ENCODE results near the gene NADK2. TPM values are rescaled to one million over a fixed set of nuclear protein-coding genes. Genes with fewer than 3 reads are reported as not detected.

Gene NADK2
- total and polyA plus RNA-seq, 9 of the 15 experiments (the other 6 are each of a cell fraction or from before 2014, with no cell fraction given): 10.6 to 41.0 (median 24.0) TPM

GRCh38 chr5:36236801-36237200 is 4.9 kb downstream of the NADK2 start (continued):
- no peak for TF ChIP-seq ETV1 (tag; conservative IDR thresholded peaks at IDR 0.05; ENCODE audit: low read depth)
- no peak for TF ChIP-seq IFI16 (CRISPR knock-in tag; IDR thresholded peaks at IDR 0.05)
- no peak for TF ChIP-seq HDAC3 (IDR thresholded peaks at IDR 0.05; ENCODE audit: borderline replicate concordance, partially characterized antibody)
- no peak for TF ChIP-seq CHCHD3 (CRISPR knock-in tag; IDR thresholded peaks at IDR 0.05)

- H3K4me3 ChIP-seq: no peak overlapping the region
- H3K4me1 ChIP-seq (replicated peaks in 1 of 2; ENCODE audit: control insufficient read depth in 2 of 2, insufficient read depth in 2 of 2, low read length in 2 of 2): peaks cover 14 to 15% of the 10 kb centered on the region in 2 experiments
- H3K9ac ChIP-seq (ENCODE audit: insufficient read depth in 1 of 2, low read depth in 2 of 2, low read length in 2 of 2): no peak overlapping the region
- DNase-seq (ENCODE audit: extremely low read depth in 1 of 4, low spot score in 3 of 4): peak in 1 of 4 experiments; percentile 45
- H3K27me3 ChIP-seq (ENCODE audit: control insufficient read depth in 2 of 2, insufficient read depth in 2 of 2, low read length in 2 of 2): no peaks in the 10 kb centered on the region
- CTCF ChIA-PET (ENCODE audit: low intra/inter-chr PET ratio): no interaction called here
- BruUV-seq (replicated peaks): no TSS peak
- no peaks in the 10 kb centered on the region for H3K9me1 ChIP-seq (ENCODE audit: control insufficient read depth, insufficient read depth, low read length)
- no peak overlapping the region for H3K27ac ChIP-seq (ENCODE audit: extremely low read depth, low read depth, low read length)
- no peak overlapping the region for H3K4me2 ChIP-seq (ENCODE audit: insufficient read depth, low read length)
- POLR2A ChIA-PET: interaction anchor here (0.9 to 8.1 kb wide), 2 partner anchors 9 to 12 kb away, joined by 3 to 71 read pairs; partner anchors contain the start of gene NADK2
- H3K79me2 ChIP-seq (ENCODE audit: control insufficient read depth, insufficient read depth, low read length): peaks cover 53% of the 10 kb centered on the region
- peak; percentile 56 for ATAC-seq
- H2AFZ ChIP-seq (ENCODE audit: low read depth, low read length): no peak overlapping the region
- no peak for FAIRE-seq
- in situ Hi-C loops (cut with MboI): no loop called here
- H4K20me1 ChIP-seq (replicated peaks; ENCODE audit: control insufficient read depth, insufficient read depth, low read length): no peaks in the 10 kb centered on the region
- H3K9me3 ChIP-seq (replicated peaks; ENCODE audit: control insufficient read depth, insufficient read depth, low read depth, low read length): no peaks in the 10 kb centered on the region
- 3% methylated on average over 3 of the region's 3 CpGs for WGBS (ENCODE audit: insufficient coverage, low coverage, missing lambda C conversion rate)
- 0 out of 3 replicates have a peak, but pooled peaks cover 3% of the 10 kb centered on the region for H3K36me3 ChIP-seq (ENCODE audit: control insufficient read depth, insufficient read depth, low read length)
- intact Hi-C loops (cut with micrococcal nuclease): loop anchor here (10.0 kb wide), 1 partner anchor 642 kb away; the partner anchor contains the start of gene NIPBL
- no peak for TF ChIP-seq ZNF431 (CRISPR knock-in tag; IDR thresholded peaks at IDR 0.05)
- TF ChIP-seq SAFB (IDR thresholded peaks at IDR 0.05; ENCODE audit: borderline replicate concordance, low read depth, low read length): no peak
- no peak for TF ChIP-seq SNRNP70 (optimal IDR thresholded peaks at IDR 0.05; ENCODE audit: low read depth, low read length)
- TF ChIP-seq ZBTB43 (CRISPR knock-in tag; IDR thresholded peaks at IDR 0.05): no peak
- TF ChIP-seq TEAD1 (CRISPR knock-in tag; IDR thresholded peaks at IDR 0.05): 0 out of 4 replicates have a peak, but pooled peaks of 1 of the 2 experiments have one; percentile 7
- no peak for TF ChIP-seq KLF13 (tag; IDR thresholded peaks at IDR 0.05; ENCODE audit: borderline replicate concordance, low read depth)
- no peak for TF ChIP-seq TOE1 (IDR thresholded peaks at IDR 0.05; ENCODE audit: borderline replicate concordance)
- TF ChIP-seq TOE1 (CRISPR knock-in tag; IDR thresholded peaks at IDR 0.05; ENCODE audit: borderline replicate concordance, low read depth): no peak
- TF ChIP-seq FOXA3 (CRISPR knock-in tag; conservative IDR thresholded peaks at IDR 0.05 in 1 of 2, IDR thresholded peaks at IDR 0.05 in 1 of 2): no peak
- TF ChIP-seq EWSR1 (IDR thresholded peaks at IDR 0.05; ENCODE audit: borderline replicate concordance, low read depth, partially characterized antibody): no peak
- no peak for TF ChIP-seq U2AF1 (optimal IDR thresholded peaks at IDR 0.05; ENCODE audit: low read depth, low read length)
- TF ChIP-seq NR3C1 (CRISPR knock-in tag; IDR thresholded peaks at IDR 0.05): no peak
- peak; percentile 72 for TF ChIP-seq ARID1B (IDR thresholded peaks at IDR 0.05)
- no peak for TF ChIP-seq MCM2 (IDR thresholded peaks at IDR 0.05; ENCODE audit: low read depth)
- TF ChIP-seq TAF7 (tag; IDR thresholded peaks at IDR 0.05): no peak
Observed at GRCh38 chr5:36232533-36232932, 9.2 kb downstream of the NADK2 start.

All from K562 (cell line).